HCT116 (cell line): ENCODE results near the gene TRIM38. TPM values are rescaled to one million over a fixed set of nuclear protein-coding genes. Genes with fewer than 3 reads are reported as not detected.

Experiments
- ATAC-seq: fragments of 200-7000 bp; cut with Tn5 transposase; 2 replicates; pipeline ENCODE4 v1.9.1; 2020; ENCODE audit warnings: mild to moderate bottlenecking, moderate library complexity
- BruUV-seq: library from RNA; stranded (reverse); fragments of 400-500 nt; replicated peaks from 2 replicates; lab custom pipeline; 2021; lab: Mats Ljungman, UMichigan
- CTCF ChIA-PET: fragments of 300-600 bp; sonication (Branson Sonifier 250); formaldehyde crosslinking; loops from one replicate; lab custom pipeline; 2021; ENCODE audit warnings: antibody characterized with exemption; lab: Charles Lee
- POLR2A ChIA-PET: fragments of 300-600, 350-600 bp; sonication (Branson Sonifier 250); formaldehyde crosslinking; loops from one replicate; lab custom pipeline; 2021; ENCODE audit warnings: antibody characterized with exemption; lab: Charles Lee
- RAD21 ChIA-PET, 2 experiments: fragments of 300-600 bp; sonication (Branson Sonifier 250); formaldehyde crosslinking; loops; one replicate each; lab custom pipeline; 2023; ENCODE audit warnings: low total read pairs in 2 of 2; ENCODE audit not compliant: uncharacterized antibody in 2 of 2, unreplicated experiment in 2 of 2, low non-redundant PET in 1 of 2; lab: Charles Lee
- DNase-seq: peaks from one replicate; pipeline ENCODE4 v3.0.0-alpha.2; 2010; ENCODE audit warnings: low read depth, low spot score
- H2AFZ ChIP-seq: fragments of 200-600 bp; shearing (Covaris generic), sonication (generic); 2 replicates; pipeline ENCODE4 v1.6.1; 2017; ENCODE audit warnings: low read depth, mixed run types, mixed read lengths, antibody characterized with exemption, low read length; ENCODE audit not compliant: poor library complexity, severe bottlenecking
- H3K27ac ChIP-seq: 2 replicates; pipeline ENCODE4 v1.5.1; 2012; ENCODE audit warnings: low read depth, low read length
- H3K27me3 ChIP-seq: fragments of 200-600 bp; sonication (generic); 2 replicates; pipeline ENCODE4 v1.6.1; 2016; ENCODE audit warnings: mixed run types, low read length, mixed read lengths; ENCODE audit not compliant: insufficient read depth
- H3K36me3 ChIP-seq, 2 experiments: fragments of 200-500 bp in 1 of 2; fragments of 200-600 bp in 1 of 2; sonication (Bioruptor generic) in 1 of 2; sonication (generic) in 1 of 2; 2 replicates each; pipeline versions ENCODE4 v1.5.1 to v1.6.1; 2014 to 2016; ENCODE audit warnings: low read length in 2 of 2, inconsistent platforms in 1 of 2, mixed read lengths in 1 of 2, mixed run types in 1 of 2; ENCODE audit not compliant: insufficient read depth in 2 of 2, control insufficient read depth in 1 of 2
- H3K4me1 ChIP-seq, 2 experiments: fragments of 200-600 bp in 1 of 2; sonication (generic) in 1 of 2; 2 replicates each; pipeline versions ENCODE4 v1.5.1 to v1.6.1; 2012 to 2017; ENCODE audit warnings: low read length in 2 of 2, inconsistent platforms in 1 of 2, mild to moderate bottlenecking in 1 of 2, mixed read lengths in 1 of 2, mixed run types in 1 of 2, moderate library complexity in 1 of 2; ENCODE audit not compliant: insufficient read depth in 2 of 2, control insufficient read depth in 1 of 2
- H3K4me2 ChIP-seq: fragments of 200-600 bp; sonication (generic); 2 replicates; pipeline ENCODE4 v1.6.1; 2017; ENCODE audit warnings: mixed run types, low read length, mixed read lengths
- H3K4me3 ChIP-seq, 2 experiments: fragments of 200-600 bp in 1 of 2; sonication (generic) in 1 of 2; replicated peaks in 1 of 2; 2 replicates each; pipeline ENCODE4 v1.5.1; 2011 to 2016; ENCODE audit warnings: low read length in 2 of 2, control low read depth in 1 of 2, low read depth in 1 of 2, mild to moderate bottlenecking in 1 of 2, mixed read lengths in 1 of 2, mixed run types in 1 of 2
- H3K79me2 ChIP-seq: fragments of 200-600 bp; sonication (generic); 2 replicates; pipeline ENCODE4 v1.6.1; 2017; ENCODE audit warnings: mild to moderate bottlenecking, mixed run types, low read length, moderate library complexity, mixed read lengths; ENCODE audit not compliant: insufficient read depth
- H3K9ac ChIP-seq: fragments of 200-600 bp; sonication (generic); 2 replicates; pipeline ENCODE4 v1.6.1; 2016; ENCODE audit warnings: low read length, mixed read lengths
- H3K9me2 ChIP-seq: fragments of 200-600 bp; sonication (generic), shearing (Covaris generic); 2 replicates; pipeline ENCODE4 v1.6.1; 2017; ENCODE audit warnings: mixed run types, mild to moderate bottlenecking, moderate library complexity; ENCODE audit not compliant: insufficient read depth
- H3K9me3 ChIP-seq, 2 experiments: fragments of 200-500 bp in 1 of 2; fragments of 200-600 bp in 1 of 2; sonication (Bioruptor generic) in 1 of 2; sonication (generic) in 1 of 2; 2 replicates each; pipeline ENCODE4 v1.6.1; 2014 to 2017; ENCODE audit warnings: low read length in 2 of 2, mixed read lengths in 2 of 2, inconsistent platforms in 1 of 2, low read depth in 1 of 2, mild to moderate bottlenecking in 1 of 2, mixed run types in 1 of 2, moderate library complexity in 1 of 2; ENCODE audit not compliant: control insufficient read depth in 1 of 2, insufficient read depth in 1 of 2
- H4K20me1 ChIP-seq: fragments of 200-600 bp; sonication (generic), shearing (Covaris generic); 2 replicates; pipeline ENCODE4 v1.6.1; 2017; ENCODE audit warnings: mixed run types, mild to moderate bottlenecking, moderate library complexity; ENCODE audit not compliant: insufficient read depth
- ATF3 ChIP-seq: IDR thresholded peaks from 2 replicates; pipeline ENCODE4 v1.6.1; 2012
- CBX3 ChIP-seq: IDR thresholded peaks from 2 replicates; pipeline ENCODE4 v1.6.1; 2012; ENCODE audit warnings: low read depth
- CEBPB ChIP-seq: IDR thresholded peaks from 2 replicates; pipeline ENCODE4 v1.6.1; 2012; ENCODE audit warnings: low read depth
- EGR1 ChIP-seq: IDR thresholded peaks from 2 replicates; pipeline ENCODE4 v1.6.1; 2012; ENCODE audit warnings: low read depth
- EZH2 ChIP-seq: fragments of 200-600 bp; sonication (generic); IDR thresholded peaks from 2 replicates; pipeline ENCODE4 v1.6.1; 2017; ENCODE audit warnings: antibody characterized with exemption, mixed run types
- EZH2phosphoT487 ChIP-seq: fragments of 200-600 bp; IDR thresholded peaks from 2 replicates; pipeline ENCODE4 v1.6.1; 2018; ENCODE audit warnings: antibody characterized with exemption, borderline replicate concordance
- FOSL1 ChIP-seq: IDR thresholded peaks from 2 replicates; pipeline ENCODE4 v1.6.1; 2012; ENCODE audit warnings: low read depth
- JUND ChIP-seq: IDR thresholded peaks from 2 replicates; pipeline ENCODE4 v1.6.1; 2012
- MAX ChIP-seq: IDR thresholded peaks from 2 replicates; pipeline ENCODE4 v1.6.1; 2012
- POLR2A ChIP-seq: IDR thresholded peaks from 2 replicates; pipeline ENCODE4 v1.7.0; 2011; ENCODE audit warnings: borderline replicate concordance; ENCODE audit not compliant: insufficient read depth, insufficient read length; ENCODE audit errors: extremely low read depth
- POLR2AphosphoS5 ChIP-seq: IDR thresholded peaks from 2 replicates; pipeline ENCODE4 v1.6.1; 2011; ENCODE audit warnings: mild to moderate bottlenecking, low read depth, low read length, moderate library complexity
- RAD21 ChIP-seq: IDR thresholded peaks from 2 replicates; pipeline ENCODE4 v1.6.1; 2012; ENCODE audit warnings: low read depth, mild to moderate bottlenecking
- SIN3A ChIP-seq: IDR thresholded peaks from 2 replicates; pipeline ENCODE4 v1.6.1; 2012; ENCODE audit warnings: low read depth
- SP1 ChIP-seq: IDR thresholded peaks from 2 replicates; pipeline ENCODE4 v1.6.1; 2012; ENCODE audit warnings: low read depth
- SRF ChIP-seq: IDR thresholded peaks from 2 replicates; pipeline ENCODE4 v1.6.1; 2012; ENCODE audit warnings: low read depth
- TCF7L2 ChIP-seq: IDR thresholded peaks from 2 replicates; pipeline ENCODE4 v1.7.0; 2011; ENCODE audit warnings: borderline replicate concordance, inconsistent platforms; ENCODE audit not compliant: insufficient read depth, insufficient read length; ENCODE audit errors: extremely low read depth
- YY1 ChIP-seq: IDR thresholded peaks from 2 replicates; pipeline ENCODE4 v1.6.1; 2011; ENCODE audit warnings: low read length, low read depth, moderate library complexity, mild to moderate bottlenecking; ENCODE audit not compliant: insufficient replicate concordance; ENCODE audit errors: extremely low read depth
- ZFX ChIP-seq: fragments of 450-650 bp; IDR thresholded peaks from 2 replicates; pipeline ENCODE4 v1.6.1; 2017
- ZNF274 ChIP-seq: fragments of 200-500 bp; sonication (Bioruptor generic); IDR thresholded peaks from 2 replicates; pipeline ENCODE4 v1.6.1; 2014; ENCODE audit warnings: mild to moderate bottlenecking, low read depth, low read length, inconsistent platforms
- intact Hi-C: fragments of 100-400 bp; cut with micrococcal nuclease; formaldehyde crosslinking; loops from 2 replicates; pipeline ENCODE4 v1.10.0; 2022
- total RNA-seq: library from RNA; stranded (reverse); gene quantifications from one replicate; pipeline ENCODE4 v1.2.1, GENCODE V29; 2021; ENCODE audit not compliant: unreplicated experiment
- TF ChIP-seq, protein P1 (sequence below): IDR thresholded peaks from 2 replicates; pipeline ENCODE4 v1.6.1; 2011; ENCODE audit warnings: mild to moderate bottlenecking, low read length, moderate library complexity; ENCODE audit not compliant: insufficient replicate concordance; ENCODE audit errors: extremely low read depth

TRIM38 gene
- total RNA-seq, 1 experiment from 2014 or later, result 9.6 TPM

GRCh38 chr6:25956226-25956625 lies 6.4 kb upstream of the TRIM38 start:
- no TSS peak for BruUV-seq
- Histone ChIP-seq H3K9ac (no peak overlapping the region), H2AFZ (no peak overlapping the region), H3K79me2 (no peaks in the 10 kb centered on the region), H3K36me3 (no peaks in the 10 kb centered on the region), H3K4me2 (no peak overlapping the region), H4K20me1 (no peaks in the 10 kb centered on the region), H3K4me3 (no peak overlapping the region), H3K4me1 (peaks cover 0 to 2% of the 10 kb centered on the region in 2 experiments; a peak in 1 of 4 replicates), H3K9me3 (peaks cover 3 to 7% of the 10 kb centered on the region in 2 experiments; a peak in 2 of 4 replicates), H3K27me3 (no peaks in the 10 kb centered on the region), H3K27ac (no peak overlapping the region), H3K9me2 (no peaks in the 10 kb centered on the region)
- POLR2A ChIA-PET, result no interaction called here
- ATAC-seq (no peak), DNase-seq (no peak)
- RAD21 ChIA-PET, result no interaction called here
- intact Hi-C loops, result no loop called here
- TF ChIP-seq ATF3, result no peak
- no peak for TF ChIP-seq RAD21
- TF ChIP-seq SIN3A, result no peak
- TF ChIP-seq ZFX, result no peak
- TF ChIP-seq TCF7L2, result no peak
- no peak for TF ChIP-seq MAX
- TF ChIP-seq SRF, result no peak
- TF ChIP-seq ZNF274, result no peak
- no peak for TF ChIP-seq POLR2AphosphoS5
- TF ChIP-seq CEBPB, result no peak
- TF ChIP-seq YY1, result no peak
- no peak for TF ChIP-seq CBX3
- no peak for TF ChIP-seq JUND
- TF ChIP-seq, protein P1, sequence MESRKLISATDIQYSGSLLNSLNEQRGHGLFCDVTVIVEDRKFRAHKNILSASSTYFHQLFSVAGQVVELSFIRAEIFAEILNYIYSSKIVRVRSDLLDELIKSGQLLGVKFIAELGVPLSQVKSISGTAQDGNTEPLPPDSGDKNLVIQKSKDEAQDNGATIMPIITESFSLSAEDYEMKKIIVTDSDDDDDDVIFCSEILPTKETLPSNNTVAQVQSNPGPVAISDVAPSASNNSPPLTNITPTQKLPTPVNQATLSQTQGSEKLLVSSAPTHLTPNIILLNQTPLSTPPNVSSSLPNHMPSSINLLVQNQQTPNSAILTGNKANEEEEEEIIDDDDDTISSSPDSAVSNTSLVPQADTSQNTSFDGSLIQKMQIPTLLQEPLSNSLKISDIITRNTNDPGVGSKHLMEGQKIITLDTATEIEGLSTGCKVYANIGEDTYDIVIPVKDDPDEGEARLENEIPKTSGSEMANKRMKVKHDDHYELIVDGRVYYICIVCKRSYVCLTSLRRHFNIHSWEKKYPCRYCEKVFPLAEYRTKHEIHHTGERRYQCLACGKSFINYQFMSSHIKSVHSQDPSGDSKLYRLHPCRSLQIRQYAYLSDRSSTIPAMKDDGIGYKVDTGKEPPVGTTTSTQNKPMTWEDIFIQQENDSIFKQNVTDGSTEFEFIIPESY, result no peak
- TF ChIP-seq EZH2phosphoT487, result no peak
- TF ChIP-seq FOSL1, result no peak
- TF ChIP-seq POLR2A, result no peak
- no peak for TF ChIP-seq SP1
- no peak for TF ChIP-seq EGR1
- TF ChIP-seq EZH2, result no peak
- CTCF ChIA-PET, result no interaction called here
